Loucy (cell line): ENCODE measurements around the gene TIMP2.

Source experiments
- H2AFZ ChIP-seq: fragments of 200-600 bp; sonication (generic); 2 replicates; pipeline ENCODE4 v1.6.0; 2016; ENCODE audit warnings: antibody characterized with exemption, mild to moderate bottlenecking, low read length, moderate library complexity
- H3F3A ChIP-seq: fragments of 200-600 bp; 2 replicates; pipeline ENCODE4 v1.6.0; 2016; ENCODE audit warnings: antibody characterized with exemption, low read depth, mild to moderate bottlenecking
- H3K27me3 ChIP-seq: fragments of 200-600 bp; sonication (generic); 2 replicates; pipeline ENCODE4 v1.6.1; 2014; ENCODE audit warnings: low read length, mild to moderate bottlenecking; ENCODE audit not compliant: insufficient read depth, poor library complexity, severe bottlenecking
- H3K36me3 ChIP-seq: fragments of 200-600 bp; sonication (generic); 2 replicates; pipeline ENCODE4 v1.6.1; 2016; ENCODE audit warnings: low read length; ENCODE audit not compliant: insufficient read depth
- H3K4me1 ChIP-seq: fragments of 200-600 bp; sonication (generic); 2 replicates; pipeline ENCODE4 v1.5.1; 2014; ENCODE audit warnings: low read length, mild to moderate bottlenecking; ENCODE audit not compliant: insufficient read depth, poor library complexity, severe bottlenecking
- H3K4me2 ChIP-seq: fragments of 200-600 bp; sonication (generic); 2 replicates; pipeline ENCODE4 v1.6.0; 2014; ENCODE audit warnings: antibody characterized with exemption, low read length, low read depth, mild to moderate bottlenecking; ENCODE audit not compliant: poor library complexity, severe bottlenecking
- H3K4me3 ChIP-seq: fragments of 200-600 bp; sonication (generic); 2 replicates; pipeline ENCODE4 v1.5.1; 2014; ENCODE audit warnings: low read length, mild to moderate bottlenecking, mixed read lengths; ENCODE audit not compliant: poor library complexity, severe bottlenecking
- H3K79me2 ChIP-seq: fragments of 200-600 bp; sonication (generic); 2 replicates; pipeline ENCODE4 v1.6.1; 2014; ENCODE audit warnings: low read length; ENCODE audit not compliant: insufficient read depth
- H3K9ac ChIP-seq: fragments of 200-600 bp; sonication (generic); 2 replicates; pipeline ENCODE4 v1.6.0; 2014; ENCODE audit warnings: mild to moderate bottlenecking, low read depth, low read length, moderate library complexity; ENCODE audit not compliant: poor library complexity, severe bottlenecking
- H3K9me2 ChIP-seq: fragments of 200-600 bp; sonication (generic); replicated peaks from 2 replicates; pipeline ENCODE4 v1.6.1; 2016; ENCODE audit warnings: low read depth, low read length, mixed read lengths
- H3K9me3 ChIP-seq: fragments of 200-600 bp; sonication (generic); 2 replicates; pipeline ENCODE4 v1.6.1; 2014; ENCODE audit warnings: mild to moderate bottlenecking, antibody characterized with exemption, low read length, low read depth; ENCODE audit not compliant: insufficient read depth
- H4K20me1 ChIP-seq: fragments of 200-600 bp; sonication (generic); 2 replicates; pipeline ENCODE4 v1.6.0; 2014; ENCODE audit warnings: antibody characterized with exemption, low read length, mild to moderate bottlenecking; ENCODE audit not compliant: insufficient read depth, poor library complexity, severe bottlenecking
- CTCF ChIP-seq: fragments of 200-600 bp; sonication (generic); conservative IDR thresholded peaks from 2 replicates; pipeline ENCODE4 v1.5.1; 2014; ENCODE audit warnings: mild to moderate bottlenecking, antibody characterized with exemption, low read length
- EZH2phosphoT487 ChIP-seq: fragments of 200-600 bp; IDR thresholded peaks from 2 replicates; pipeline ENCODE4 v1.6.1; 2018; ENCODE audit warnings: antibody characterized with exemption, mild to moderate bottlenecking, moderate library complexity, borderline replicate concordance

Gene TIMP2

GRCh38 chr17:78883089-78883532 lies 42.1 kb downstream of the TIMP2 start:
- Histone ChIP-seq H3K4me1 (no peaks in the 10 kb centered on the region), H4K20me1 (no peaks in the 10 kb centered on the region), H3K36me3 (no peaks in the 10 kb centered on the region), H3K4me2 (no peak overlapping the region), H3K4me3 (no peak overlapping the region), H3K9ac (no peak overlapping the region), H2AFZ (no peak overlapping the region), H3K9me3 (no peaks in the 10 kb centered on the region), H3K79me2 (no peaks in the 10 kb centered on the region), H3F3A (no peaks in the 10 kb centered on the region), H3K27me3 (no peaks in the 10 kb centered on the region), H3K9me2 (no peaks in the 10 kb centered on the region)
- TF ChIP-seq EZH2phosphoT487, result no peak
- no peak for TF ChIP-seq CTCF

DNA sequence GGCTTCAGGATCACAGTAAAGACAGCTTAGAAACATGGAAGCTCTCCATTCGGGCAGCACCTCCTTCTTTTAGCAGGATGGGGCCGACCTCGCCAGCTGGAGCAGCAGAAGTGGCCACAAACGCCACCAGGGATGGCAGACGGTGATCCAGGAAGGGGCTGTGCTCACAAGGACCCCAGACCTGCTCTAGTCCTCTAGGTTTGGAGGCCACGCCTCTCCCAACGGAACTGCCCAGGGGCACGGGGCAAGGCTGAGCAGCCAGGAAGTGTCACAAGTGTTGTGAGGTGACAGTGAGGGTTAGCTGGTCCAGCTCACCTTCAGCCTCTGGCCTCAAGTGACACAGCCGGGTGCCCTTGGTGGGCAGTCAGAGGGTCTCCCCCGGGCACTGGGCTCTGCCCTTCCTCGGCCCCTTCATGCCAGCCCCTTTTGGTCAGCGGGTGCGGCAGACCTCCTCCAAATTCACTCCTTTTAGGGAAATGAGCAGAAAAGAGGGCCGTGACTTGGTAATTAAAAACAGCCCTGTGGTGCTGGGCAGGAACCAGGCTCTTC lies 42.6 kb downstream of the TIMP2 start:
- Histone ChIP-seq H3K79me2 (no peaks in the 10 kb centered on the region), H3K4me3 (no peak overlapping the region), H2AFZ (no peak overlapping the region), H3K9ac (no peak overlapping the region), H3K9me3 (no peaks in the 10 kb centered on the region), H4K20me1 (no peaks in the 10 kb centered on the region), H3K36me3 (no peaks in the 10 kb centered on the region), H3F3A (no peaks in the 10 kb centered on the region), H3K4me2 (no peak overlapping the region), H3K9me2 (no peaks in the 10 kb centered on the region), H3K4me1 (no peaks in the 10 kb centered on the region), H3K27me3 (no peaks in the 10 kb centered on the region)
- TF ChIP-seq EZH2phosphoT487 (no peak), CTCF (no peak)

- Histone ChIP-seq H3K9me2 (no peaks in the 10 kb centered on the region), H3K4me3 (no peak overlapping the region), H3K9me3 (no peaks in the 10 kb centered on the region), H3K27me3 (no peaks in the 10 kb centered on the region), H3K9ac (no peak overlapping the region), H3K79me2 (no peaks in the 10 kb centered on the region), H3F3A (no peaks in the 10 kb centered on the region), H3K4me2 (no peak overlapping the region), H3K36me3 (no peaks in the 10 kb centered on the region), H2AFZ (no peak overlapping the region), H4K20me1 (no peaks in the 10 kb centered on the region), H3K4me1 (no peaks in the 10 kb centered on the region)
- no peak for TF ChIP-seq EZH2phosphoT487
- no peak for TF ChIP-seq CTCF
Measured at GRCh38 chr17:78879635-78880186, 45.5 kb downstream of the TIMP2 start.
